H1 (cell line): ENCODE measurements around the gene FOXP4. TPM values are rescaled to one million over a fixed set of nuclear protein-coding genes. Genes with fewer than 3 reads are reported as not detected.

Source experiments
- CTCF ChIA-PET: fragments of 300-600 bp; sonication (Branson Sonifier 250); formaldehyde crosslinking; loops from one replicate; lab custom pipeline; 2021; ENCODE audit not compliant: partially characterized antibody; lab: Charles Lee
- POLR2A ChIA-PET: fragments of 300-600 bp; sonication (Branson Sonifier 250); formaldehyde crosslinking; loops from one replicate; lab custom pipeline; 2021; ENCODE audit warnings: inconsistent platforms; ENCODE audit not compliant: partially characterized antibody; lab: Charles Lee
- DNase-seq, 2 experiments: peaks; one replicate each; pipeline versions ENCODE4 v3.0.0 to v3.0.0-alpha.2; 2010 to 2022; ENCODE audit warnings: low spot score in 2 of 2, low read depth in 1 of 2, mixed read lengths in 1 of 2
- FAIRE-seq: peaks from 2 replicates; lab custom pipeline; 2011; peaks lifted over from hg19 to GRCh38; lab: Jason Lieb, UNC
- H2AFZ ChIP-seq: 2 replicates; pipeline ENCODE4 v1.8.1; 2012; ENCODE audit warnings: low read length, inconsistent platforms
- H2AK5ac ChIP-seq: 2 replicates; pipeline ENCODE4 v1.6.1; 2013; ENCODE audit warnings: low read depth, low read length
- H2BK120ac ChIP-seq: replicated peaks from 2 replicates; pipeline ENCODE3; 2013; ENCODE audit warnings: low read depth, low read length, inconsistent platforms
- H2BK12ac ChIP-seq: 2 replicates; pipeline ENCODE4 v1.6.1; 2013; ENCODE audit warnings: low read depth, low read length
- H2BK15ac ChIP-seq: 2 replicates; pipeline ENCODE4 v1.6.1; 2013; ENCODE audit warnings: low read length
- H2BK20ac ChIP-seq: 2 replicates; pipeline ENCODE4 v1.6.1; 2013; ENCODE audit warnings: low read length
- H2BK5ac ChIP-seq: 2 replicates; pipeline ENCODE4 v1.6.1; 2013; ENCODE audit warnings: low read depth, low read length
- H3K14ac ChIP-seq: 2 replicates; pipeline ENCODE4 v1.6.1; 2013; ENCODE audit warnings: inconsistent platforms; ENCODE audit not compliant: insufficient read length
- H3K18ac ChIP-seq: 2 replicates; pipeline ENCODE4 v1.6.1; 2013; ENCODE audit warnings: low read length; ENCODE audit errors: extremely low read depth
- H3K23ac ChIP-seq: 2 replicates; pipeline ENCODE4 v1.6.1; 2013; ENCODE audit warnings: inconsistent platforms; ENCODE audit not compliant: insufficient read length
- H3K23me2 ChIP-seq: 2 replicates; pipeline ENCODE4 v1.6.1; 2013; ENCODE audit warnings: low read depth, low read length
- H3K27ac ChIP-seq: 2 replicates; pipeline ENCODE4 v1.6.1; 2011; ENCODE audit warnings: low read depth, low read length, inconsistent platforms
- H3K27me3 ChIP-seq, 4 experiments: replicated peaks in 1 of 4; 1 replicate in 1 of 4; 2 replicates in 3 of 4; pipeline versions ENCODE4 v1.6.1 to v1.8.1; 2011 to 2013; ENCODE audit warnings: low read length in 3 of 4, mild to moderate bottlenecking in 3 of 4, inconsistent platforms in 2 of 4, mixed read lengths in 2 of 4, moderate library complexity in 1 of 4; ENCODE audit not compliant: control insufficient read depth in 3 of 4, insufficient read depth in 3 of 4; ENCODE audit errors: extremely low read depth in 1 of 4
- H3K36me3 ChIP-seq, 4 experiments: 2 replicates each; pipeline versions ENCODE4 v1.6.1 to v1.8.1; 2011 to 2013; ENCODE audit warnings: mild to moderate bottlenecking in 4 of 4, low read length in 3 of 4, moderate library complexity in 2 of 4, control low read depth in 1 of 4, inconsistent platforms in 1 of 4; ENCODE audit not compliant: insufficient read depth in 4 of 4, control insufficient read depth in 2 of 4
- H3K4ac ChIP-seq: replicated peaks from 2 replicates; pipeline ENCODE3; 2013; ENCODE audit warnings: low read length, low read depth, mixed read lengths, inconsistent platforms; ENCODE audit not compliant: insufficient read length
- H3K4me1 ChIP-seq, 4 experiments: replicated peaks in 1 of 4; 1 replicate in 1 of 4; 2 replicates in 3 of 4; pipeline versions ENCODE4 v1.6.1 to v1.8.1; 2011 to 2013; ENCODE audit warnings: low read length in 3 of 4, inconsistent platforms in 2 of 4, mixed read lengths in 1 of 4; ENCODE audit not compliant: insufficient read depth in 4 of 4, control insufficient read depth in 3 of 4
- H3K4me2 ChIP-seq, 2 experiments: 2 replicates each; pipeline versions ENCODE4 v1.6.1 to v1.8.1; 2011 to 2013; ENCODE audit warnings: low read depth in 2 of 2, low read length in 2 of 2, control low read depth in 1 of 2, inconsistent platforms in 1 of 2, mild to moderate bottlenecking in 1 of 2; ENCODE audit not compliant: insufficient read depth in 1 of 2
- H3K4me3 ChIP-seq, 4 experiments: fragments of 200-600, 300-600 bp in 1 of 4; sonication (generic), shearing (Covaris generic), sonication (Bioruptor Twin) in 1 of 4; 2 replicates each; pipeline versions ENCODE4 v1.5.1 to v1.8.1; 2011 to 2016; ENCODE audit warnings: low read length in 4 of 4, low read depth in 3 of 4, control low read depth in 2 of 4, inconsistent platforms in 2 of 4, mild to moderate bottlenecking in 2 of 4, mixed read lengths in 1 of 4, moderate library complexity in 1 of 4; ENCODE audit not compliant: insufficient read depth in 2 of 4; ENCODE audit errors: extremely low read depth in 1 of 4
- H3K56ac ChIP-seq: replicated peaks from 2 replicates; pipeline ENCODE3; 2013; ENCODE audit warnings: low read depth, mild to moderate bottlenecking, mixed read lengths, low read length, inconsistent platforms; ENCODE audit not compliant: insufficient read length
- H3K79me1 ChIP-seq: 2 replicates; pipeline ENCODE4 v1.6.1; 2013; ENCODE audit warnings: low read depth, low read length, control low read depth
- H3K79me2 ChIP-seq, 2 experiments: 2 replicates each; pipeline versions ENCODE4 v1.6.1 to v1.8.1; 2012 to 2013; ENCODE audit warnings: low read length in 2 of 2, mild to moderate bottlenecking in 2 of 2, inconsistent platforms in 1 of 2; ENCODE audit not compliant: insufficient read depth in 2 of 2, control insufficient read depth in 1 of 2
- H3K9ac ChIP-seq, 4 experiments: replicated peaks in 1 of 4; 1 replicate in 1 of 4; 2 replicates in 3 of 4; pipeline versions ENCODE4 v1.6.1 to v1.8.1; 2011 to 2013; ENCODE audit warnings: low read depth in 3 of 4, low read length in 3 of 4, control low read depth in 2 of 4, mild to moderate bottlenecking in 2 of 4, moderate library complexity in 2 of 4, inconsistent platforms in 1 of 4; ENCODE audit errors: extremely low read depth in 1 of 4
- H3K9me3 ChIP-seq, 2 experiments: 2 replicates each; pipeline versions ENCODE4 v1.6.1 to v1.8.1; 2012 to 2013; ENCODE audit warnings: mild to moderate bottlenecking in 2 of 2, moderate library complexity in 2 of 2, control low read depth in 1 of 2, inconsistent platforms in 1 of 2, low read depth in 1 of 2, low read length in 1 of 2, mixed read lengths in 1 of 2; ENCODE audit not compliant: insufficient read depth in 2 of 2
- H4K20me1 ChIP-seq, 2 experiments: replicated peaks in 1 of 2; 2 replicates each; pipeline versions ENCODE3 to v1.8.1; 2011 to 2013; ENCODE audit warnings: inconsistent platforms in 2 of 2, low read length in 2 of 2, mild to moderate bottlenecking in 1 of 2; ENCODE audit not compliant: insufficient read depth in 2 of 2, control insufficient read depth in 1 of 2
- H4K5ac ChIP-seq: 2 replicates; pipeline ENCODE4 v1.6.1; 2013; ENCODE audit warnings: low read length, low read depth, mixed read lengths, inconsistent platforms; ENCODE audit not compliant: insufficient read length
- H4K8ac ChIP-seq: 2 replicates; pipeline ENCODE4 v1.8.0; 2013; ENCODE audit warnings: mild to moderate bottlenecking, moderate library complexity, low read length, inconsistent platforms; ENCODE audit not compliant: insufficient read depth; ENCODE audit errors: extremely low read depth
- H4K91ac ChIP-seq: replicated peaks from 2 replicates; pipeline ENCODE3; 2013; ENCODE audit warnings: low read length, mixed read lengths, inconsistent platforms; ENCODE audit not compliant: insufficient read length
- POLR2A ChIP-seq, 2 experiments: IDR thresholded peaks; 1 replicate in 1 of 2; 2 replicates in 1 of 2; pipeline ENCODE4 v1.6.1; 2011; ENCODE audit warnings: low read depth in 2 of 2, low read length in 2 of 2, mild to moderate bottlenecking in 2 of 2; ENCODE audit errors: control extremely low read depth in 1 of 2
- WGBS, 2 experiments: shearing (Covaris generic) in 1 of 2; methylation state at CpG; one replicate each; pipeline versions ENCODE4 v1.1.6 to v1.1.7; 2013 to 2015; ENCODE audit warnings: low lambda C conversion rate in 2 of 2, mixed read lengths in 2 of 2, inconsistent platforms in 1 of 2, low coverage in 1 of 2, missing lambda C conversion rate in 1 of 2; ENCODE audit not compliant: insufficient replicate concordance in 2 of 2, insufficient coverage in 1 of 2, insufficient read length in 1 of 2; ENCODE audit errors: extremely low coverage in 1 of 2, missing lambda C conversion rate in 1 of 2; 5-methylcytosine and 5-hydroxymethylcytosine counted together
- polyA plus RNA-seq, 7 experiments: library from polyadenylated mRNA; depleted of rRNA in 3 of 7; stranded (reverse) in 5 of 7; unstranded in 2 of 7; fragments of >200 nt in 5 of 7; fragments of 200-250 nt in 2 of 7; gene quantifications; 1 replicate in 5 of 7; 2 replicates in 1 of 7; 4 replicates in 1 of 7; pipeline versions ENCODE4 v1.2.1 to v1.2.3, GENCODE V29; 2011 to 2013; ENCODE audit warnings: missing spikeins in 2 of 7, mixed read lengths in 2 of 7
- total RNA-seq: library from RNA; stranded (reverse); fragmentation: NEBNext Ultra II Directional; extraction: Animal tissue kit (Norgen Biotek cat#: 25700); gene quantifications from 2 replicates; pipeline ENCODE4 v1.2.1, GENCODE V29; 2021

Gene FOXP4
- total and polyA plus RNA-seq, 2 of the 8 experiments (the other 6 are each of a cell fraction or from before 2014, with no cell fraction given), result 4.8 to 13.3 TPM

DNA sequence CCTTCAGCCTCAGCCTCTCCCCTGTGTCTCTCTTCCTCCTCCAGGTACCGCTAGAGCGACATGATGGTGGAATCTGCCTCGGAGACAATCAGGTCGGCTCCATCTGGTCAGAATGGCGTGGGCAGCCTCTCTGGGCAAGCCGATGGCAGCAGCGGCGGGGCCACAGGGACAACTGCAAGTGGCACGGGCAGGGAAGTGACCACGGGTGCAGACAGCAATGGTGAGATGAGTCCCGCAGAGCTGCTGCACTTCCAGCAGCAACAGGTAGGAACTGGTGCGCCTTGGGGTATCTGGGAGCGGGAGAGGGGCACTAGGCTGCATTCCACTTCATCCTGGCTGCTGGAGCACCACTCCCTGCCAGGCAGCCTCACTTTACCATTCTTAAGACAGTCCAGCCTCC is 19.5 kb downstream of the FOXP4 start:
- peaks cover 0 to 12% of the 10 kb centered on the region in 2 experiments; a peak in 2 of 4 replicates for H3K79me2 ChIP-seq
- no peak for DNase-seq
- H2BK15ac ChIP-seq, result 0 out of 2 replicates have a peak overlapping the region, but pooled peaks have one; percentile 61
- peaks cover 0 to 5% (median 0%) of the 10 kb centered on the region in 4 experiments; a peak in 2 of 8 replicates for H3K36me3 ChIP-seq
- no peak overlapping the region for H4K5ac ChIP-seq
- H2BK120ac ChIP-seq, result no peak overlapping the region
- no peak for TF ChIP-seq POLR2A (IDR thresholded peaks at IDR 0.05; ENCODE audit: control extremely low read depth in 1 of 2, low read depth in 2 of 2, low read length in 2 of 2)
- TF ChIP-seq, all 59 proteins: peak for 0
- Histone ChIP-seq H3K4me1 (peaks cover 21 to 50% (median 41%) of the 10 kb centered on the region in 4 experiments), H3K9me3 (no peaks in the 10 kb centered on the region), H3K4me3 (no peak overlapping the region), H3K27ac (no peak overlapping the region), H2BK5ac (no peak overlapping the region), H2AFZ (no peak overlapping the region), H3K27me3 (no peaks in the 10 kb centered on the region), H3K79me1 (0 out of 2 replicates have a peak, but pooled peaks cover 3% of the 10 kb centered on the region), H3K56ac (no peak overlapping the region), H4K20me1 (no peaks in the 10 kb centered on the region), H4K91ac (peak overlapping the region; percentile 18), H3K9ac (no peak overlapping the region), H4K8ac (no peak overlapping the region; the same call in 1 of the 2 replicates), H3K4ac (no peak overlapping the region), H3K23me2 (peaks cover 3% of the 10 kb centered on the region; the same call in 1 of the 2 replicates), H3K18ac (no peak overlapping the region), H3K14ac (no peak overlapping the region), H2BK12ac (no peak overlapping the region), H2BK20ac (no peak overlapping the region), H3K23ac (no peak overlapping the region), H2AK5ac (no peak overlapping the region), H3K4me2 (no peak overlapping the region)
- 92% methylated on average over 13 of the region's 13 CpGs; no CpG with 5 or more reads in 1 of the 2 experiments for whole genome bisulfite sequencing, 2 experiments
- POLR2A ChIA-PET, result interaction anchor here (1.4 kb wide), 1 partner anchor 9 kb away, joined by 3 read pairs; no protein-coding TSS in a partner anchor
- FAIRE-seq, result no peak
- CTCF ChIA-PET, result interaction anchor here (0.9 to 1.6 kb wide), 6 partner anchors 12 to 160 kb away, joined by 3 to 5 read pairs (median 4); no protein-coding TSS in a partner anchor
